Neural cell (in vitro differentiated cells): ENCODE results near the gene CLEC3B. TPM values are rescaled to one million over a fixed set of nuclear protein-coding genes. Genes with fewer than 3 reads are reported as not detected.

Experiments
- H2AFZ ChIP-seq: fragments of 200-600, 300-800 bp; sonication (generic), shearing (Covaris generic); 2 replicates; pipeline ENCODE4 v1.6.0; 2014; ENCODE audit warnings: low read depth, mild to moderate bottlenecking, antibody characterized with exemption, low read length, moderate library complexity
- H3F3A ChIP-seq: fragments of 200-600 bp; shearing (Covaris generic); 2 replicates; pipeline ENCODE4 v1.6.1; 2016; ENCODE audit warnings: mild to moderate bottlenecking, moderate library complexity, mixed read lengths, antibody characterized with exemption, low read length; ENCODE audit not compliant: insufficient read depth, poor library complexity, severe bottlenecking
- H3K27ac ChIP-seq: fragments of 200-600, 300-800 bp; sonication (generic), shearing (Covaris generic); 2 replicates; pipeline ENCODE4 v1.5.1; 2014; ENCODE audit warnings: mild to moderate bottlenecking, low read length, moderate library complexity
- H3K27me3 ChIP-seq: fragments of 300-800, 200-600 bp; sonication (generic), shearing (Covaris generic); 2 replicates; pipeline ENCODE4 v1.6.0; 2014; ENCODE audit warnings: mild to moderate bottlenecking, low read depth, low read length, moderate library complexity; ENCODE audit not compliant: insufficient read depth
- H3K36me3 ChIP-seq: fragments of 300-800, 200-600 bp; sonication (generic), shearing (Covaris generic); 2 replicates; pipeline ENCODE4 v1.5.1; 2014; ENCODE audit warnings: mild to moderate bottlenecking, antibody characterized with exemption, low read length, moderate library complexity; ENCODE audit not compliant: insufficient read depth
- H3K4me2 ChIP-seq: fragments of 300-800, 200-600 bp; sonication (generic), shearing (Covaris generic); 2 replicates; pipeline ENCODE4 v1.6.0; 2014; ENCODE audit warnings: mild to moderate bottlenecking, low read length
- H3K4me3 ChIP-seq: fragments of 300-800, 200-600 bp; sonication (generic), shearing (Covaris generic); 2 replicates; pipeline ENCODE4 v1.5.1; 2014; ENCODE audit warnings: mild to moderate bottlenecking, low read length, moderate library complexity
- H3K79me2 ChIP-seq: fragments of 200-600 bp; shearing (Covaris generic); replicated peaks from 2 replicates; pipeline ENCODE4 v1.6.0; 2014; ENCODE audit warnings: mild to moderate bottlenecking, low read length, moderate library complexity; ENCODE audit not compliant: insufficient read depth
- H3K9ac ChIP-seq: fragments of 300-800, 200-600 bp; sonication (generic), shearing (Covaris generic); 2 replicates; pipeline ENCODE4 v1.6.1; 2016; ENCODE audit warnings: mild to moderate bottlenecking, low read length, mixed read lengths
- H3K9me2 ChIP-seq: fragments of 200-600 bp; shearing (Covaris generic); 2 replicates; pipeline ENCODE4 v1.6.1; 2016; ENCODE audit warnings: mild to moderate bottlenecking, low read length, mixed read lengths; ENCODE audit not compliant: insufficient read depth
- H3K9me3 ChIP-seq: fragments of 200-600, 300-800 bp; sonication (generic), shearing (Covaris generic); 2 replicates; pipeline ENCODE4 v1.6.1; 2016; ENCODE audit warnings: mild to moderate bottlenecking, mixed run types, low read length, moderate library complexity, mixed read lengths
- H4K20me1 ChIP-seq: fragments of 200-600 bp; shearing (Covaris generic); 2 replicates; pipeline ENCODE4 v1.6.1; 2016; ENCODE audit warnings: mild to moderate bottlenecking, mixed run types; ENCODE audit not compliant: insufficient read depth
- CTCF ChIP-seq: fragments of 450-650 bp; IDR thresholded peaks from 2 replicates; pipeline ENCODE4 v1.5.1; 2014; ENCODE audit warnings: antibody characterized with exemption, mild to moderate bottlenecking, moderate library complexity; ENCODE audit not compliant: poor library complexity, severe bottlenecking
- EP300 ChIP-seq: fragments of 450-650 bp; conservative IDR thresholded peaks from 2 replicates; pipeline ENCODE4 v1.6.1; 2014; ENCODE audit warnings: antibody characterized with exemption, mild to moderate bottlenecking, moderate library complexity; ENCODE audit not compliant: poor library complexity, severe bottlenecking
- EZH2 ChIP-seq: fragments of 200-600, 300-800 bp; shearing (Covaris generic), sonication (generic); IDR thresholded peaks from 2 replicates; pipeline ENCODE4 v1.6.1; 2014; ENCODE audit warnings: antibody characterized with exemption, low read length, borderline replicate concordance, mild to moderate bottlenecking; ENCODE audit not compliant: insufficient read depth, poor library complexity, severe bottlenecking
- MXI1 ChIP-seq: fragments of 450-650 bp; conservative IDR thresholded peaks from 2 replicates; pipeline ENCODE4 v1.6.1; 2014; ENCODE audit warnings: antibody characterized with exemption, mild to moderate bottlenecking; ENCODE audit not compliant: poor library complexity, severe bottlenecking
- POLR2AphosphoS5 ChIP-seq: IDR thresholded peaks from 2 replicates; pipeline ENCODE4 v1.6.1; 2012
- RAD21 ChIP-seq: fragments of 450-650 bp; conservative IDR thresholded peaks from 2 replicates; pipeline ENCODE4 v1.6.1; 2014; ENCODE audit warnings: antibody characterized with exemption, mild to moderate bottlenecking, moderate library complexity
- REST ChIP-seq: IDR thresholded peaks from 2 replicates; pipeline ENCODE4 v1.6.1; 2012; ENCODE audit warnings: borderline replicate concordance
- SMC3 ChIP-seq: fragments of 450-650 bp; conservative IDR thresholded peaks from 2 replicates; pipeline ENCODE4 v1.6.1; 2014; ENCODE audit warnings: antibody characterized with exemption, mild to moderate bottlenecking, moderate library complexity; ENCODE audit not compliant: poor library complexity
- TAF1 ChIP-seq: IDR thresholded peaks from 2 replicates; pipeline ENCODE4 v1.6.1; 2012; ENCODE audit warnings: low read depth
- polyA plus RNA-seq: library from polyadenylated mRNA; depleted of rRNA; stranded (reverse); fragments of >200 nt; gene quantifications from 2 replicates; pipeline ENCODE4 v1.2.3, GENCODE V29; 2014

Gene CLEC3B
- polyA plus RNA-seq, 1 donor from 2014 or later = 2.6 TPM

- Histone ChIP-seq H3K4me3 (no peak overlapping the region), H3K27ac (no peak overlapping the region), H3K4me2 (no peak overlapping the region), H2AFZ (no peak overlapping the region), H3K27me3 (peaks cover 30% of the 10 kb centered on the region), H3K79me2 (no peaks in the 10 kb centered on the region), H3K9ac (no peak overlapping the region), H3F3A (no peaks in the 10 kb centered on the region), H3K36me3 (no peaks in the 10 kb centered on the region), H3K9me2 (no peaks in the 10 kb centered on the region), H3K9me3 (no peaks in the 10 kb centered on the region), H4K20me1 (no peaks in the 10 kb centered on the region)
- no peak for TF ChIP-seq CTCF
- no peak for TF ChIP-seq RAD21
- no peak for TF ChIP-seq MXI1
- TF ChIP-seq EP300 = no peak
- no peak for TF ChIP-seq POLR2AphosphoS5
- TF ChIP-seq REST = no peak
- no peak for TF ChIP-seq SMC3
- TF ChIP-seq EZH2 = no peak
- TF ChIP-seq TAF1 = no peak
Observed at GRCh38 chr3:45033791-45034190, 7.7 kb downstream of the CLEC3B start.

- Histone ChIP-seq H3F3A (no peaks in the 10 kb centered on the region), H3K27ac (no peak overlapping the region), H4K20me1 (no peaks in the 10 kb centered on the region), H3K27me3 (peaks cover 30% of the 10 kb centered on the region), H2AFZ (no peak overlapping the region), H3K9me2 (no peaks in the 10 kb centered on the region), H3K36me3 (no peaks in the 10 kb centered on the region), H3K4me2 (no peak overlapping the region), H3K4me3 (no peak overlapping the region), H3K9ac (no peak overlapping the region), H3K9me3 (no peaks in the 10 kb centered on the region), H3K79me2 (no peaks in the 10 kb centered on the region)
- TF ChIP-seq MXI1 (no peak), EZH2 (no peak), RAD21 (no peak), TAF1 (no peak), EP300 (no peak), REST (no peak), CTCF (no peak), POLR2AphosphoS5 (no peak), SMC3 (no peak)
Observed at GRCh38 chr3:45034612-45035252, 8.6 kb downstream of the CLEC3B start.
